HepG2 (cell line): ENCODE measurements around the gene RTF1. TPM values are rescaled to one million over a fixed set of nuclear protein-coding genes. Genes with fewer than 3 reads are reported as not detected.

Experiments
- FOXJ3 ChIP-seq: sonication (generic); formaldehyde crosslinking; IDR thresholded peaks from 2 replicates; pipeline ENCODE4 v1.4.0; 2020; ENCODE audit warnings: missing genetic modification reagents, mild to moderate bottlenecking, borderline replicate concordance
- GTF3A ChIP-seq: sonication (generic); formaldehyde crosslinking; conservative IDR thresholded peaks from 2 replicates; pipeline ENCODE4 v1.4.0; 2020; ENCODE audit warnings: mild to moderate bottlenecking, missing genetic modification reagents
- KDM3A ChIP-seq: IDR thresholded peaks from 2 replicates; pipeline ENCODE4 v1.6.1; 2018; ENCODE audit warnings: low read depth, missing compliant biosample characterization
- MAFF ChIP-seq: IDR thresholded peaks from 2 replicates; pipeline ENCODE4 v1.6.1; 2011; ENCODE audit warnings: low read depth, low read length, improper control_type of control experiment
- NFKBIZ ChIP-seq: IDR thresholded peaks from 2 replicates; pipeline ENCODE4 v1.6.1; 2018; ENCODE audit warnings: missing genetic modification reagents, missing compliant biosample characterization
- RFX5 ChIP-seq: IDR thresholded peaks from 2 replicates; pipeline ENCODE4 v1.6.1; 2011; ENCODE audit warnings: low read depth, low read length, improper control_type of control experiment
- SAP130 ChIP-seq: IDR thresholded peaks from 2 replicates; pipeline ENCODE4 v1.6.1; 2016; ENCODE audit warnings: low read depth
- SOX5 ChIP-seq: IDR thresholded peaks from 2 replicates; pipeline ENCODE4 v1.6.1; 2016; ENCODE audit warnings: borderline replicate concordance
- TGIF2 ChIP-seq: IDR thresholded peaks from 2 replicates; pipeline ENCODE4 v1.6.1; 2016; ENCODE audit warnings: control low read depth, missing compliant biosample characterization
- TP53 ChIP-seq: sonication (generic); formaldehyde crosslinking; conservative IDR thresholded peaks from 2 replicates; pipeline ENCODE4 v1.4.0; 2020; ENCODE audit warnings: missing genetic modification reagents
- U2AF2 ChIP-seq: fragments of 200-400 bp; formaldehyde crosslinking; IDR thresholded peaks from 2 replicates; pipeline ENCODE4 v1.6.1; 2017; ENCODE audit warnings: low read depth, mild to moderate bottlenecking, low read length
- ZNF101 ChIP-seq: sonication (generic); formaldehyde crosslinking; IDR thresholded peaks from 2 replicates; pipeline ENCODE4 v1.4.0; 2020; ENCODE audit warnings: mild to moderate bottlenecking, low read depth, missing genetic modification reagents, borderline replicate concordance
- ZNF207 ChIP-seq: fragments of 450-650 bp; IDR thresholded peaks from 2 replicates; pipeline ENCODE4 v1.6.1; 2016; ENCODE audit warnings: antibody characterized with exemption, borderline replicate concordance
- ZNF570 ChIP-seq: sonication (generic); formaldehyde crosslinking; IDR thresholded peaks from 2 replicates; pipeline ENCODE4 v1.4.0; 2020; ENCODE audit warnings: mild to moderate bottlenecking, missing genetic modification reagents, borderline replicate concordance
- ZNF788 ChIP-seq: sonication (generic); formaldehyde crosslinking; IDR thresholded peaks from 2 replicates; pipeline ENCODE4 v1.5.0; 2020; ENCODE audit warnings: mild to moderate bottlenecking, missing genetic modification reagents, borderline replicate concordance
- ZSCAN30 ChIP-seq: sonication (generic); formaldehyde crosslinking; IDR thresholded peaks from 2 replicates; pipeline ENCODE4 v1.5.0; 2020; ENCODE audit warnings: mild to moderate bottlenecking, missing genetic modification reagents
- polyA plus RNA-seq, 8 experiments: library from polyadenylated mRNA; depleted of rRNA in 3 of 8; stranded (reverse) in 7 of 8; unstranded in 1 of 8; fragments of >200 nt; fragmentation: Illumina TruSeq in 4 of 8; extraction: Trizol in 4 of 8; gene quantifications; 2 replicates each; pipeline versions ENCODE4 v1.2.1 to v1.2.3, GENCODE V29; 2011 to 2016; ENCODE audit warnings: low read depth in 4 of 8, missing spikeins in 1 of 8, mixed read lengths in 1 of 8; ENCODE audit not compliant: insufficient read depth in 1 of 8
- total RNA-seq, 5 experiments: library from RNA; depleted of rRNA; stranded (reverse); fragments of >200 nt; fragmentation: Illumina TruSeq; extraction: Trizol; gene quantifications; 2 replicates each; pipeline ENCODE4 v1.2.3, GENCODE V29; 2016; ENCODE audit warnings: low read depth in 1 of 5
- TF ChIP-seq, protein P1 (sequence below): sonication (generic); formaldehyde crosslinking; IDR thresholded peaks from 2 replicates; pipeline ENCODE4 v1.8.1; 2023; ENCODE audit warnings: missing genetic modification reagents, inconsistent platforms, borderline replicate concordance
- TF ChIP-seq, protein P2 (sequence below): IDR thresholded peaks from 2 replicates; pipeline ENCODE4 v1.6.1; 2018; ENCODE audit warnings: missing genetic modification reagents, mild to moderate bottlenecking, missing compliant biosample characterization
- TF ChIP-seq, protein P3 (sequence below): sonication (generic); IDR thresholded peaks from 2 replicates; pipeline ENCODE4 v1.6.1; 2016; ENCODE audit warnings: low read depth, borderline replicate concordance
- TF ChIP-seq, protein P4 (sequence below): sonication (generic); formaldehyde crosslinking; IDR thresholded peaks from 2 replicates; pipeline ENCODE4 v1.4.0; 2020; ENCODE audit warnings: missing genetic modification reagents
- TF ChIP-seq, protein P5 (sequence below): sonication (generic); formaldehyde crosslinking; conservative IDR thresholded peaks from 2 replicates; pipeline ENCODE4 v1.8.0; 2022; ENCODE audit warnings: mild to moderate bottlenecking, moderate library complexity, missing genetic modification reagents

Gene RTF1
- total and polyA plus RNA-seq, 2 of the 13 experiments (the other 11 are each of a cell fraction or from before 2014, with no cell fraction given), result 13.9 to 17.9 TPM

DNA sequence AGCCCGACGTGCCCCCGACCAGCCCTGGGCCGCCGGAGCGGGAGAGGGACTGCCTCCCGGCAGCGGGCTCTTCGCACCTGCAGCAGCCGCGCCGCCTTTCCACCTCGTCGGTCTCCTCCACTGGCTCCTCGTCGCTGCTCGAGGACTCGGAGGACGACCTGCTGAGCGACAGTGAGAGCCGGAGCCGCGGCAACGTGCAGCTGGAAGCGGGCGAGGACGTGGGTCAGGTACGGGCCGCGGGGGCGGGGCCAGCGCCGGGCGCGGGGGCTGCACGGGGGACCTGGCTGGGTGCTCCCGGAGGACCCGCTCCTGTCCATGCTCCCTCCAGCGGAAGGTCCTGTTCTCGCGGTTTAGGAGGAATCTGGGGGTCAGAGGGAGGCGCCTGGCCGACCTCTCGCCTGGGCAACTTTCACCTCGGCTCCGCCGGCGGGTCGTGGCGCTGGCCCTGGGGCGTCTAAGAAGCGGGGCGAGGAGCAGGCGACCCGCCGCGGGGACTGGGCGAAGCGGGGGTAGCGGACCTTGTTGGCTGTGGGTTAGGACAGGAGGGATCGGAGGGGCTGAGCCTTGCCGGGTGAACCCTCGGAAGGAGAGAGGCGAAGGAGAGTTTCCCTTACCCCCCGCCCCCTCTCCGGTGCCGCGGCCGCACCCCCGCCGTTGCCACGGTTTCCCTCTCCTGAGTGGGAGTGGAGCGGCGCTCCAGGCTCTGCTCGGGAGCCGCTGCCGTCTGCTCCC is 77.5 kb downstream of the RTF1 start (continued):
- TF ChIP-seq, protein P1, sequence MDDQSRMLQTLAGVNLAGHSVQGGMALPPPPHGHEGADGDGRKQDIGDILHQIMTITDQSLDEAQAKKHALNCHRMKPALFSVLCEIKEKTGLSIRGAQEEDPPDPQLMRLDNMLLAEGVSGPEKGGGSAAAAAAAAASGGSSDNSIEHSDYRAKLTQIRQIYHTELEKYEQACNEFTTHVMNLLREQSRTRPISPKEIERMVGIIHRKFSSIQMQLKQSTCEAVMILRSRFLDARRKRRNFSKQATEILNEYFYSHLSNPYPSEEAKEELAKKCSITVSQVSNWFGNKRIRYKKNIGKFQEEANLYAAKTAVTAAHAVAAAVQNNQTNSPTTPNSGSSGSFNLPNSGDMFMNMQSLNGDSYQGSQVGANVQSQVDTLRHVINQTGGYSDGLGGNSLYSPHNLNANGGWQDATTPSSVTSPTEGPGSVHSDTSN (CRISPR knock-in tag), result no peak
- TF ChIP-seq TGIF2 (CRISPR knock-in tag) (peak; percentile 26; the same call in 1 of the 2 replicates), TP53 (CRISPR knock-in tag) (no peak), SOX5 (CRISPR knock-in tag) (no peak), ZNF101 (no peak), RFX5 (no peak), NFKBIZ (CRISPR knock-in tag) (0 out of 2 replicates have a peak, but pooled peaks have one; percentile 38), ZSCAN30 (CRISPR knock-in tag) (no peak), U2AF2 (no peak), FOXJ3 (CRISPR knock-in tag) (no peak), ZNF570 (no peak), GTF3A (no peak), ZNF207 (no peak), MAFF (no peak), SAP130 (CRISPR knock-in tag) (peak; percentile 70), ZNF788 (CRISPR knock-in tag) (no peak), KDM3A (CRISPR knock-in tag) (peak; percentile 42; the same call in 1 of the 2 replicates)
- TF ChIP-seq, protein P2, sequence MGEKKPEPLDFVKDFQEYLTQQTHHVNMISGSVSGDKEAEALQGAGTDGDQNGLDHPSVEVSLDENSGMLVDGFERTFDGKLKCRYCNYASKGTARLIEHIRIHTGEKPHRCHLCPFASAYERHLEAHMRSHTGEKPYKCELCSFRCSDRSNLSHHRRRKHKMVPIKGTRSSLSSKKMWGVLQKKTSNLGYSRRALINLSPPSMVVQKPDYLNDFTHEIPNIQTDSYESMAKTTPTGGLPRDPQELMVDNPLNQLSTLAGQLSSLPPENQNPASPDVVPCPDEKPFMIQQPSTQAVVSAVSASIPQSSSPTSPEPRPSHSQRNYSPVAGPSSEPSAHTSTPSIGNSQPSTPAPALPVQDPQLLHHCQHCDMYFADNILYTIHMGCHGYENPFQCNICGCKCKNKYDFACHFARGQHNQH, result no peak
- TF ChIP-seq, protein P3, sequence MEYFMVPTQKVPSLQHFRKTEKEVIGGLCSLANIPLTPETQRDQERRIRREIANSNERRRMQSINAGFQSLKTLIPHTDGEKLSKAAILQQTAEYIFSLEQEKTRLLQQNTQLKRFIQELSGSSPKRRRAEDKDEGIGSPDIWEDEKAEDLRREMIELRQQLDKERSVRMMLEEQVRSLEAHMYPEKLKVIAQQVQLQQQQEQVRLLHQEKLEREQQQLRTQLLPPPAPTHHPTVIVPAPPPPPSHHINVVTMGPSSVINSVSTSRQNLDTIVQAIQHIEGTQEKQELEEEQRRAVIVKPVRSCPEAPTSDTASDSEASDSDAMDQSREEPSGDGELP, result peak; percentile 31; the same call in 1 of the 2 replicates
- TF ChIP-seq, protein P4, sequence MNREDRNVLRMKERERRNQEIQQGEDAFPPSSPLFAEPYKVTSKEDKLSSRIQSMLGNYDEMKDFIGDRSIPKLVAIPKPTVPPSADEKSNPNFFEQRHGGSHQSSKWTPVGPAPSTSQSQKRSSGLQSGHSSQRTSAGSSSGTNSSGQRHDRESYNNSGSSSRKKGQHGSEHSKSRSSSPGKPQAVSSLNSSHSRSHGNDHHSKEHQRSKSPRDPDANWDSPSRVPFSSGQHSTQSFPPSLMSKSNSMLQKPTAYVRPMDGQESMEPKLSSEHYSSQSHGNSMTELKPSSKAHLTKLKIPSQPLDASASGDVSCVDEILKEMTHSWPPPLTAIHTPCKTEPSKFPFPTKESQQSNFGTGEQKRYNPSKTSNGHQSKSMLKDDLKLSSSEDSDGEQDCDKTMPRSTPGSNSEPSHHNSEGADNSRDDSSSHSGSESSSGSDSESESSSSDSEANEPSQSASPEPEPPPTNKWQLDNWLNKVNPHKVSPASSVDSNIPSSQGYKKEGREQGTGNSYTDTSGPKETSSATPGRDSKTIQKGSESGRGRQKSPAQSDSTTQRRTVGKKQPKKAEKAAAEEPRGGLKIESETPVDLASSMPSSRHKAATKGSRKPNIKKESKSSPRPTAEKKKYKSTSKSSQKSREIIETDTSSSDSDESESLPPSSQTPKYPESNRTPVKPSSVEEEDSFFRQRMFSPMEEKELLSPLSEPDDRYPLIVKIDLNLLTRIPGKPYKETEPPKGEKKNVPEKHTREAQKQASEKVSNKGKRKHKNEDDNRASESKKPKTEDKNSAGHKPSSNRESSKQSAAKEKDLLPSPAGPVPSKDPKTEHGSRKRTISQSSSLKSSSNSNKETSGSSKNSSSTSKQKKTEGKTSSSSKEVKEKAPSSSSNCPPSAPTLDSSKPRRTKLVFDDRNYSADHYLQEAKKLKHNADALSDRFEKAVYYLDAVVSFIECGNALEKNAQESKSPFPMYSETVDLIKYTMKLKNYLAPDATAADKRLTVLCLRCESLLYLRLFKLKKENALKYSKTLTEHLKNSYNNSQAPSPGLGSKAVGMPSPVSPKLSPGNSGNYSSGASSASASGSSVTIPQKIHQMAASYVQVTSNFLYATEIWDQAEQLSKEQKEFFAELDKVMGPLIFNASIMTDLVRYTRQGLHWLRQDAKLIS (CRISPR knock-in tag), result no peak
- TF ChIP-seq, protein P5, sequence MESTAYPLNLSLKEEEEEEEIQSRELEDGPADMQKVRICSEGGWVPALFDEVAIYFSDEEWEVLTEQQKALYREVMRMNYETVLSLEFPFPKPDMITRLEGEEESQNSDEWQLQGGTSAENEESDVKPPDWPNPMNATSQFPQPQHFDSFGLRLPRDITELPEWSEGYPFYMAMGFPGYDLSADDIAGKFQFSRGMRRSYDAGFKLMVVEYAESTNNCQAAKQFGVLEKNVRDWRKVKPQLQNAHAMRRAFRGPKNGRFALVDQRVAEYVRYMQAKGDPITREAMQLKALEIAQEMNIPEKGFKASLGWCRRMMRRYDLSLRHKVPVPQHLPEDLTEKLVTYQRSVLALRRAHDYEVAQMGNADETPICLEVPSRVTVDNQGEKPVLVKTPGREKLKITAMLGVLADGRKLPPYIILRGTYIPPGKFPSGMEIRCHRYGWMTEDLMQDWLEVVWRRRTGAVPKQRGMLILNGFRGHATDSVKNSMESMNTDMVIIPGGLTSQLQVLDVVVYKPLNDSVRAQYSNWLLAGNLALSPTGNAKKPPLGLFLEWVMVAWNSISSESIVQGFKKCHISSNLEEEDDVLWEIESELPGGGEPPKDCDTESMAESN (CRISPR knock-in tag), result no peak; the same call in none of the 2 replicates
